PFSK-1 (cell line): ENCODE data around the gene COL1A2.

Experiments
- POLR2AphosphoS5 ChIP-seq: IDR thresholded peaks from 2 replicates; pipeline ENCODE4 v1.6.1; 2012; ENCODE audit warnings: low read depth, mild to moderate bottlenecking, control low read depth, low read length, moderate library complexity
- SIN3A ChIP-seq: IDR thresholded peaks from 2 replicates; pipeline ENCODE4 v1.6.1; 2012; ENCODE audit warnings: mild to moderate bottlenecking, low read length, moderate library complexity, borderline replicate concordance; ENCODE audit not compliant: insufficient read depth
- TAF1 ChIP-seq: IDR thresholded peaks from 2 replicates; pipeline ENCODE4 v1.6.1; 2012; ENCODE audit warnings: low read length, control low read depth, borderline replicate concordance; ENCODE audit not compliant: insufficient read depth
- TF ChIP-seq, protein P1 (sequence below), 2 experiments: IDR thresholded peaks; 2 replicates each; pipeline versions ENCODE4 v1.6.1 to v1.8.0; 2011 to 2012; ENCODE audit warnings: low read depth in 2 of 2, low read length in 2 of 2, control low read depth in 1 of 2, inconsistent platforms in 1 of 2, mild to moderate bottlenecking in 1 of 2, moderate library complexity in 1 of 2; ENCODE audit not compliant: insufficient read depth in 1 of 2

DNA sequence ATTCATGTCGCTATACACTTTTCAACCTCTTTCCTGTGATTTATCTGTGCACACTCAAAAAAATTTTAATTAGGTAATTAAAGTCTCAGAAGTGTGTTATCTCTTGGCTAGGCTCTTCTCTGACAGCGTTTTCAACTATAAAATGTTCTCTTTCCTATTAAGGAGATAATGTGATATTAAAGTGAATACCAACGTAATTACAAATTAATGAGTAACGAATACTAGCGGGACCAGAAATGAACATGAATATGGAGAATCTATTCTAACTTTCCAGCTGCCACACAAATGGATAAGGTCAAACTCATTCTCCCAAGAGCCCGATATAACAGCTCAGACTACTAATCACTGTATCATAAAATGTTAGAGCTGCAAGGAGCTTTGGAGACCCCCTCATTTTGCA, 12.0 kb downstream of the COL1A2 start:
- TF ChIP-seq, protein P1, sequence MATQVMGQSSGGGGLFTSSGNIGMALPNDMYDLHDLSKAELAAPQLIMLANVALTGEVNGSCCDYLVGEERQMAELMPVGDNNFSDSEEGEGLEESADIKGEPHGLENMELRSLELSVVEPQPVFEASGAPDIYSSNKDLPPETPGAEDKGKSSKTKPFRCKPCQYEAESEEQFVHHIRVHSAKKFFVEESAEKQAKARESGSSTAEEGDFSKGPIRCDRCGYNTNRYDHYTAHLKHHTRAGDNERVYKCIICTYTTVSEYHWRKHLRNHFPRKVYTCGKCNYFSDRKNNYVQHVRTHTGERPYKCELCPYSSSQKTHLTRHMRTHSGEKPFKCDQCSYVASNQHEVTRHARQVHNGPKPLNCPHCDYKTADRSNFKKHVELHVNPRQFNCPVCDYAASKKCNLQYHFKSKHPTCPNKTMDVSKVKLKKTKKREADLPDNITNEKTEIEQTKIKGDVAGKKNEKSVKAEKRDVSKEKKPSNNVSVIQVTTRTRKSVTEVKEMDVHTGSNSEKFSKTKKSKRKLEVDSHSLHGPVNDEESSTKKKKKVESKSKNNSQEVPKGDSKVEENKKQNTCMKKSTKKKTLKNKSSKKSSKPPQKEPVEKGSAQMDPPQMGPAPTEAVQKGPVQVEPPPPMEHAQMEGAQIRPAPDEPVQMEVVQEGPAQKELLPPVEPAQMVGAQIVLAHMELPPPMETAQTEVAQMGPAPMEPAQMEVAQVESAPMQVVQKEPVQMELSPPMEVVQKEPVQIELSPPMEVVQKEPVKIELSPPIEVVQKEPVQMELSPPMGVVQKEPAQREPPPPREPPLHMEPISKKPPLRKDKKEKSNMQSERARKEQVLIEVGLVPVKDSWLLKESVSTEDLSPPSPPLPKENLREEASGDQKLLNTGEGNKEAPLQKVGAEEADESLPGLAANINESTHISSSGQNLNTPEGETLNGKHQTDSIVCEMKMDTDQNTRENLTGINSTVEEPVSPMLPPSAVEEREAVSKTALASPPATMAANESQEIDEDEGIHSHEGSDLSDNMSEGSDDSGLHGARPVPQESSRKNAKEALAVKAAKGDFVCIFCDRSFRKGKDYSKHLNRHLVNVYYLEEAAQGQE (IDR thresholded peaks at IDR 0.05; ENCODE audit: insufficient read depth in 1 of 2, low read depth in 2 of 2, low read length in 2 of 2) = no peak
- no peak for TF ChIP-seq TAF1
- TF ChIP-seq POLR2AphosphoS5 = no peak
- no peak for TF ChIP-seq SIN3A
